HL-60/S4 treated with phorbol 12-myristate 13-acetate at 8.2 ng/mL for 4 days and 3 days (cell line): Measurements from ENCODE around the gene TRANK1.

Experiments used
- in situ Hi-C: fragments of 300-500 bp; cut with MboI; formaldehyde crosslinking; loops from 2 replicates; pipeline ENCODE4 v1.15.0; 2022; ENCODE audit warnings: low sequenced_read_pairs

Gene TRANK1

DNA sequence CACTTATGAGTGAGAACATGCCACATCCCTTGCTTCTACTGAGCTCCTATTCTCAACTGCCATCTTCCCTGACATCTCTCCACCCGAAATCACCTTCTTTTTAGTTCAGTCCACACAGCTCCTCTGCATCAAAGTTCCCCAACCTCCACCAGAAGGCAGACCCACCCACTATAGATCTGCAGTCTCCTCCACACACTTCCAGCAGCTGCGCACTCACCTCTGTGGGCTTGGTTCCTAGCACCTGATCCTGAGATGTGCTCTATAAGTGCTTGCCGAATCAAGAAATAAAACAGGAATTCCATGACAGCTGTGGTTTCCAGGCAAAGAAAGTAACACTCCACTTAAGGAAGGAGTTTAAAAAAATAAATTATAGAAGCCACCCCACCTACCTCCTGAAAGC is 85.4 kb downstream of the TRANK1 start:
- in situ Hi-C loops = no loop called here

DNA sequence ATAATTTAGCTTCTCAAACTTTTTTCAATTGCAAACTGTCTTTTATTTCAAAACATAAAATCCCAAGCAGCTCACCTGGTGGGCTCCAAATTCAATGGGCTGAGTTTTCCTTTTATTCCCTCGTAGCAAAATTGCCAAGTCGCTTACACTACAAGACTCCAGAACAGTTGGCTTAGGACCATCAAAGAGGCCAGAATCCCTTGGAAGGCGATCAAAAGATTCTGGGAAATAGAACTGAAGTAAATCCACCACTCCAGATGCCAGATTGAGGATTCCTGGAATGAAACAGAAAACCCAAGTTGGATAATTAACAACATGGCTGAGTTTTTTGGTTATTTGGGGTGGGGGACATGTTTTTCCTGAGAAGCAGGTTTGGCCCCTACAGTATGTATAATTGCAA is 92.8 kb downstream of the TRANK1 start:
- in situ Hi-C loops = no loop called here

DNA sequence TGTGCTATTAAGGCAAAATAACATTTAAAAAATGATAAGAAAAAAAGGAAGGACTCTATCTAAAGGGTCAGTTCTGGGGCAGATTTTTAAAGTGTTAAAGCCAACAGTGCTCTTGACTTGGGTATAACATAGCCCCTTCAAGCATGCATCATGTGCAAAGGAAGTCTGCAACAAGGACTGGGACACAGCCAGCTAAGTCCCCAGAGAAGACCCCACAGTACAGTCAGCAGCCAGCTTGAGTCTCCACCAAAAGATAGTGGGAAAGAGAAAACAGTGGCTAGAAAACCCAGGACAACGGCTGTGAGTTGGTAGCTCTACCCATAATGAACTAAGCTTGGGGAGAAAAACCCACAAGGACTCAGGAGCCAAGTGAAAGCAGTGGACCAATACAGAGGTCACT is 94.1 kb downstream of the TRANK1 start:
- in situ Hi-C loops = no loop called here

DNA sequence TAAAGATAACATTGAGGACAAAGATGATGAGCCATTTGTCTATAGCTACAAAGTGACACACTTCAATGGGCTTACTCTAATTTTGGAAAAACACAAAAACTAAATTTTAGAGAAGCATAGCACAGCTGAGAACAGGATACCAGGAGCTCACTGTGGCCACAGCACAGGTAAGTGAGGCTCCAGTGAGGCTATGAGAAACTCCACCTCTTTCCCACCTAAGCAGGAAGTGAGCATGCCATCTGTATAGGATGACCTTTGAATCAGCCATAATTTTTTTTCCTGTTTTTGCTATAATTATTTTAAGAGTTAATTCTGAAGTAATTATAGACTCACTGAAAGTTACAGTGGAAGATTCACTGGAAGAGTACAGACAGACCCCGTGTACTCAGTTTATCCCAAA is 98.4 kb downstream of the TRANK1 start:
- in situ Hi-C loops = no loop called here

DNA sequence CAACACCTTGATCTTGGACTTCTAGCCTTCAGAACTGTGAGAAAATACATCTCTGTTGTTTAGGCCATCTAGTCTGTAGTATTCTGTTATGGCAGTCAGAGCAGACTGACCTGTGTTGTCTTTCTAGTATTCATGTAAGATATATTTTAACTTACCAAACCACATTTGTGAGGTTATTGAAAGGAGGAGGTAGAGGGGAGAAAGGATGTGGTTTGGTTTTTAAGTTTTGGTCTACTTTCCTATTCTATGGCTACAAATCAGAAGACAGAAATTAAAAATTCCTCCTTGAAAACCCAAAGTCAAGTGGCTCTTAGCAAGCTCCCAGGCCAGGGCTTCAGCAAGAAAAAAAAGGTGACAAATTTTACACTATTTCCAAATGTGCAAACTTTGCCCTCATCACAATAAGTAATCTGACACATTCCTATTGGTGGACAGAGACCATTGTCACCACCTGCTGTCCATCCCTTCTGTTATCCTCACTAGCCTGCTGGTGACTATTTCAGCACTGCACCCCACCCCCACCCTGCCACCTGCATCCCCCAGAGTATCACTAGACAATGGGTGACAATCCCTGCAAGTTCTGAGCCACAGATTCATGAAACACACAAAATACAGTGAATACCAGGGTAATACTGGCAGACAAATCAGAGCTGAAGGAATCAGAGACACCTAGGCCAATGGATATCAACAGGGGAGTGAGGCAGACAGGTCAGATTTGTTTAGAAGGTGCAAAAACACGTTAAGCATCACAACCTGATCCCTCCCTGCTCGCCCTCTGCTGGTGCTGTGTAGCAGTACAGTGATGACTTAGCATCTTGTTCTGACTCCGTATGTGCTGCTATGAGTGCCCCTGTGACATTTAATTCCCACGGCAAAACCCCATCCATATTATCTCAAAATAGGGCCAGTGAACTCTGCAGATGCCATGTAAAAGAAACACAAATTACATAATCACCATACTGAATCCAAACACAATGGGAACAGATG is 101.5 kb downstream of the TRANK1 start:
- in situ Hi-C loops = no loop called here

DNA sequence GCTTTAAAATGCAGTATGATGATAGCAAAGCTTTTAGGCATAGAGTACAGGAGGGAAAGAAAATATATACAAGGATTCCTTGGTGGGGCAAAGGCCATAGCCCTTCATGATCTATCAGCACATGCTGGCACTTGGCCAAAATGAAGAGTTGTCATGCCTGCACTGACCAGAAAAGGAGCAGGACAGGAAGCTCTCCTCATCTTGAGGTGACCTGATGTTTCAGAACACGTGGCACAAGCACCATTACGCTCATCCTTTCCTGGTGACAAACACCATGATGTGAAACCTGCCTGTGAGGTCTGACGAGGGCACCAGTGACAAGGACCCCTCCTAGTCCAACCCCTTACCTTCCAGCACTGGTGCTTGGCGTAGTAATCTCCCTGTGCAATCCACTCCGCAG is 102.6 kb downstream of the TRANK1 start:
- in situ Hi-C loops = no loop called here

DNA sequence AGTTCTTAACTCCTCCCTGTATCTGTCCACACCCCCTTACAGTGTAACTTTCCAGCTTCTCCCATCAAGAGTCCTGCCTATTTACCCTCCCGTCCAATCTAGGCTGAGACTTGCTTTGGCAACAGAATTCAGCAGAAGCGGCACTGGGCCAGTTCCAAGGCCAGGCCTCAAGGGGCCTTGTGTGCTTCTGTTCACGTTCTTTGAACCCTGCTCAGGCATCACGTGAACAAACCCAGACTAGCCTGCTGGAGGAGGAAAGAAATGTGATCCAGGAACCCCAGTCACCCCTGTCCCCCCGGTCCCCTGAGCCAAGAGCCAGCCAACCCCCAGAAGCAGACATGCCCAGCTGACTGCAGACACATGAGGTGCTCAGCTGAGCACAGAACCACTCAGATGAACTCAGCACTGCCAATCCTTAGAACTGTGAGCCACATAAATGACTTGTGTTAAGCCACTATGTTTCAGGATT is 104.4 kb downstream of the TRANK1 start:
- in situ Hi-C loops = no loop called here

DNA sequence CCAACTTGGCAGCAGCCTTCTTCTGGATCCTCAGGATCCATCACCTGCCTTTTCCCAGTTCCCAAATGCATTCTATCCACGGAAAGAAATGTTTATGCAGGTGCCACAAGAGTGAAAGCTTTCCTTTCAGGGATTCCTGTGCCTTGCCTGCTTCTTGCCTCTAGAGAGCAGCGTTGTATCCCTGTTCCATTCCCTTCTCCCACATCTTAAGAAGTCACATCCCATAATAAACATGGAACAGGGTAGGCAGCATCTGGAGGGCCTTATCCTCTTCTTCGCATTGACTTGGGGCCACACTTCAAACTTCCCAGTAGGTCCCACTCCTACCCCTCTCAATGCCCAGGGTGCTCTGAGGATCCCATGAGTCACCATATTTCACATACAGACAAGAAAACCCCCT is 107.8 kb downstream of the TRANK1 start:
- in situ Hi-C loops = no loop called here

DNA sequence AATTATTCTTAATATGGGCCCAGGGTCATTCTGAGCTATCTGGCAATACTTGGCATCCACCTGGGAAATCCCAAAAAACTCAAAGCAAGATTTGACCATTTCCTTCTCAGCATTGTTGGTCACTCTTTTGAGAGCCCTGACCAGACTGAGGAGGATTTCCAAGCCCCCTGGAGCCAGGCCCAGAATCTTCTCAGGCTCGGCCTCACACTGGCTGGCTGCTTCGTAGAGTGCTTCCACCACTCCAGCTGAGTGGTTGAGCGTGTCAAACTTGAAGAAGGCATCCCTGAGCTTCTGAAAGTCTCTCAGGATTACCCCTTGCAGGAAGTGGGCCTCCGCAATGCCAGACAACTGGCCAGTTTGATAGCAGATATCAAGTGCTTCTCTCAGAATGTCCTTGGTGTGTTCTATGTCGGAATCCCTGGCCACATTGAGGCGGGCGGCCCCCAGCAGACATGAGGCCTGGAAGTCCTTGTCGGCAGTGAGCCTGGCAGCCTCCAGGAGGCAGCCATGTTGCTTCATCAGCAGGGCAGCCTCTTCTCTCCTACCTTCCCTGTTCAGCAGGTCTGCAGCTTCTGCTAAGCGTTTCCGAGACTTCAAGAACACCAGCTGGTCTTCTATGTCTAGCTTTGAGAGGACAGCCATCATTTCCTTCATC is 111.6 kb downstream of the TRANK1 start:
- in situ Hi-C loops = no loop called here

DNA sequence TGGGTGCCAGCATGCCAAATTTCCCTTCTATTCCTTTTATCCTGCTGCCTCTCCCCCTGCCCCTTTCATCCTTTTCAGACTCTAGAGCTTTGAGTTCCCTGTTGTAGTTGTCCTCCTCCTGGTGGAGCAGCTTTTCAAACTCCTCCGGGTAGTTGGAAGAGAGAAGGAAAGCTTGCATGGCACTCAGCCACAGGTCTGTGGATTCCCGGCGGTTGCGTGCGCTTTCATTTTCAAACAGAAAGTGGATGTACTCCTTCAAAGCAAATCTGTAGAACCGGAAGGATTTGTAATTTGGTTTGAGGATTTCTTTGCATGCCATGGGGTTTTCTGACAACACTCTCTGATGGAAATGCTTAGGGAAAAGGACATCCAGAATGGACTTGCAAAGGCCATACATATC is 112.4 kb downstream of the TRANK1 start:
- in situ Hi-C loops = no loop called here

DNA sequence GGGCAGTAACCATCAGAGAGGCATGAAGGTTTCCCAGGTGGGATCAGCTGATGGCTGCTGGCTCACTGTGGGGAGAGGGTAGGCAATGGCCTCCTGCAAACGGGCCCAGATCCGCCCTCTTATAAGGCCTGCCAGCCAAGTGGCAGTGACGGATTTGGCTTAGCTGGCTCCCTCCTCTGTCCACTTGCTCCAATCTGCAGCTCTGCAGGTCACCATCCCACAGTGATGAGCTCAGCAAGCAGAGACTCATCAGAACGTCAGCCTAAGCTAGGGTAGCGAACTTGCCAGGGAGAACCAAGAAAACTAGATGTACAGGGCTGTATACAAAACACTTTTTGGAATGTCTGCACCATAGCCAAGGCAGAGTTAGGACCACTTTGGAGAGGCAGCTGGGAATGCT is 117.7 kb downstream of the TRANK1 start:
- in situ Hi-C loops = no loop called here

DNA sequence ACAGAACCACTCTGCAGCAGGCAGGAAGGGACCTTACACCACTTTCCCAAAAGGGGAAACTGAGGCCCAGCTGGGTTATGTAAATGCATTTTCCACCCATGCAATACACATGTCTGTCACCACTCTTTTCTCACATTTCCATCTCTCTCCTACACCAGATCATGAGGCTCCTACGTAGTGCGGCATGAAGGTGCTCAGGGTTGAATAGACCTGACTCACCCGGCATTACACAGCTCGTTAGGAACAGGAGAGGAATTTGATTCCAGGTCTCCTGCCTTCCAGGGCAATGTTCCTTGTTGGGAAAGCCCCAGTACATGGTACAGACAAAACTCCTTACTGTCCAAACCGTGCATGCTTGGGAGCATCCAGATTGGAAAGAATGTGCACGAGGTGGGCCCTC is 118.6 kb downstream of the TRANK1 start:
- in situ Hi-C loops = no loop called here

DNA sequence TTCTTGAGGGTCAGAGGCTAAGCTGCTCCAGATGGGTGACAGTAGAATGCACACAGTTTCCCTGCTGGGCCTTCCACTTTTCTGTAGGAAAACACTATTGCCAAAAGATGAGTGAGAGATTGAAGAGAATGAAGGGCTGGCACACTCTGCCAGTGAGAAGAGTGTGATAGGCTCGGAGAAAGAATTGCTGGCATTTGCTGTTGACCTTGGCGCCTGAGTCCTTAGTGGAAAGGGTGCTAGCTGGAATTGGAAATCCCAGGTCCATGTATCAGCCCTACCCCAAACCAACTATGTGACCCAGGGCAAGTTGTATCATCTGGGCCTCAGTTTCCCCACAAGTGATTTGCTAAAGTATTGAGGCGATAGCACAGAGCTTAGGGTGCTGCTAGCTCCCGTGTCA is 120.4 kb downstream of the TRANK1 start:
- in situ Hi-C loops = no loop called here

DNA sequence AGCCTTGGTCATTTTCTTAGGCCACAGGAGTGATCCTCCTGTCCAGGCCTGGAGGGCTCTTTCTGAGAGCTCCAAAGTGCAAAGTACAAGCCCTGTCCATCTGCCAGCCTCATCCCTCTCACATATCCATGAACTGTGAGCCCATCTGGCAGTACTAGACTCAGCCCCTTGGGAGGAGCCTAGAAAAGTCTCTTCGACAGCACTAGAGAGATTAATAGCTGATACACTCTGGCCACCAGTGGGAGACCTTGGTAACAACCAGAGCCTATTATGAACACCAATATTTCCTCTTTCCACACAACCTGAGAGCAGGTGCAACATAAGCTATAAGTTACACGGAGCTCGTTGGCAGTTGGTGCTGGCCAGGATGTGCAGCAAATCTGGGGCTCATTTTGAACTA is 121.0 kb downstream of the TRANK1 start:
- in situ Hi-C loops = no loop called here

DNA sequence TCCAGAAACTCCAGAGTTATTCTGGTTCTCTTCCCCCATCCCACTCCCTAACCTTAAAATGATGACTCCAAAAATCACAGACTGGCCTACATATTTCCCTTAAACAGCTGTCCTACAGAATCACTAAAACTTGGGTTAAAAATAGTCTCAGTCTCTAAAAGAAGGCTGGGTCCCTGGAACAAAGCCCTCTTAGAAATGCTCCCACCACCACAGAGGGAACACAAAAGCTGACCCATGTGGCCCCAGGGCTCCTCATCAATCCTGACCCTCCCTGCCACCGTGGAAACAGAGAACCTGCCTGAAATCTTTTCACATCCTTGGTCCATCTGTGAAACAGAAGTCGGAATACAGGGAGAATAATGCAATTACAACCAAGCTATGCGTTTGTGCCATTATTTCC is 124.8 kb downstream of the TRANK1 start:
- in situ Hi-C loops = no loop called here

DNA sequence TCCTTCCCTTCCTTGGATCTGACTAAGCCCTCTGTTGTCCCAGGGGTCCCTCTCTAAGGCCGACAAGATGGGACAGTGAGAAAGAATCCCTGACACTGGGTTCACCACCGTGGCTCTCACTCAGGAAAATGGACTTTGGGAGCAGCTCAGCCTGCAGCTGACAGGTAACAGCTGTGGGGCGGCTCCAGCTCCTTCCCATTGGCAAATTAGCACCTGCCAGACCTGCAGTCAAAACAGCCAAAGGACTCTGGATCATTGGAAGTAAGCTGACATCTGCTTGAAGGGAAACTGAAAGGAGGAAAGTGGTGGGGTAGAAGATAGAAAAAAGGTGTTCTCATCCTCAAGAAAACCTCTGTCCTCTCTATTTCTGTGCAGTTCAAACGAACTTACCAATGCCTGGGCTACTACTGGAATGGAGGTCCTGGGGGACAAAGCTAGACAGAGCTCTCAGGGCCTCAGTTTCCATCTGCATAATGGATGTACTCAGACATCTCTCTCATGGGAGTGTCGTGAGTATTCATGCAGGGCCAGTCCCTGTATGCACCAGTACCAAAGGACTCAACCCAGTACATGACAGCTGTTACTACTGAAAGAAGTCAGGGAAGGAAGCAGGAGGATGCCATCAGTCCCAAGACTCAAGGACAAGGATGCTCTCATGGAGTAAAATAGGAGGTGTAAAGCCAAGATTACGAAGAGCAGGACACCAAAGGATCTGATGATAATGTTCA is 126.9 kb downstream of the TRANK1 start:
- in situ Hi-C loops = no loop called here

DNA sequence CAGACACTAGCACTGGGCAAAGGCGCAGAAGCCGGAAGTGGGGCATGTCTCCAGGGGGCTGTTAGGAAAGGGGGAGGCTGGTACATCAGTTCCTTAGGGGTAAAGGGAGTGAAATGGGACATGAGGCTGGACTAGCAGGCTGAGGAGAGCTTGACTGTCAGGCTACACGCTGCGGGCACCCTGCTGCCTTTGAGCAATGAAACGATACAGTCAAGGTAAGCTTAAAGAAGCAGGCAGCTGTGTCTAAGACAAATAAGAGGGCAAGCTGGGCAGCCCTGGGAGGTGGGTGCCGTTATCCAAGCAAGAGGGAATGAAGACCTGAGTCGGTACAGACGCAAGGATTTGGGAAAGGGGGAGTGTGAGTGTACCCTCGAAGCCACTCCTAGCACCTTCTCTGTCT is 129.5 kb downstream of the TRANK1 start:
- in situ Hi-C loops = no loop called here

DNA sequence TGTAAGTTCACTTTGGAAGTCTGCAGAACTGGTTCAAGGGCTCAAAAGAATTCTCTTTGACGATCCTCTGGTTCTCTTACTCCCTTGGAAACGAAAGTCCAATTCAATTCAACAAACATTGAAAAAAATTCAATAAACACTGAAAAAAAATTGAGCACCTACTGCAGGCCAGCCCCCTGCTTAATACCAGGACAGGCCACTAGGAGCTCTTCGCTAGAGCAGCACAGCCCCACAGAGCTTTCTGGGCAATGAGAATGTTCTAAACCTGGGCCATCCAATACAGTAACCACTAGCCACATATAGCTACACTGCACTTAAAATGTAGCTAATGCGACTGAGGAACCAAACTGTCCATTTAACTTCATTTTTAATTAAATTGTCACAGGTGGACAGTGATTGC is 130.1 kb downstream of the TRANK1 start:
- in situ Hi-C loops = no loop called here

DNA sequence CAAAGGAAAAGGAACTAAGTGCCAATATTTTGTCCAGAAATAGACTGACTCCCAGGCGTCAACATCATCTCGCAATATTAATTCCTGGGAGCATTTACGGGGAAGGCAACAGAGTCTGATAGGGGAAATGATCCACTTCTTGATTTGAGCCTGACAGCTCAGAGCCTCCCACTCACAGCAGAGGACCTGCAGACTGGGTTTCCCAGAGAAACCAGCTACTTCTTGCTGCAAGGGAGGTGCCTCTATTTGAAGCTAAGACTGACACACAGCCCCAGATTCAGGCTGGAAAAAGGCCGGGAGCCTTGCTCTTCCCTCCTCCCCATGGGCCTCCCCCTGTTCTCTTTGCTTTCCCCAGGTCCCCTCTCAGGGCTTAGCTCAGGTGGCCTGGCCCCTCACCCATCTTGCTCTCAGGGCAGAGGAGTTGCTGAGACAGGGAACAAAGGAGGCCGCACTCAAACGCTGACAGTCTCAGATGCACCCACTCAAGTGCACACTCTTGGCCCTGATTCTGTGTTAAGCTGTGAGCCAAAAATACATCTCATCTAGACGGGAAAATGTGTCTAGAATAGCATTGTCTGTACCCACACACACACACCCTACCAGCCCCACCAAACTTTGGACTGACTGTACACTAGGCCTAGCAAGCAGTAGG is 130.7 kb downstream of the TRANK1 start:
- in situ Hi-C loops = no loop called here

DNA sequence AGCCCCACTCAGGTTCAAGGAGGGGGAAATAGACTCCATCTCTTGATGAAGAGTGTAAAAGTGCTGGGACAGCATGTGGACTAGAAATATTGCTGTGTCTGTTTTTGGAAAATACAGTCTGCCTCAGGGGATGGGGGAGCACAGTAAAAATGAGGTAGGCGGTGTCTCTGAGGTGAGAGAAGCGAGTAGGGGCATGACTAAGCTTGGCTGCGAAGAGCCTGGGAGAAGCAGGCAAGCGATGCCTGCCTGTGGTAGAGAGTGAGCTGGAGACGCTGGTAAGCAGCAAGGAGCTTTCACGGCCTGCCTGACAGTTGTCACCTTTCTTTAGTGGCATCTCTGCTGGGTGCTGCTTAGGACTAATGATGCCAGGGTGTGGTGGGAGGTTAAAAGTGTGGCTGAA is 131.5 kb downstream of the TRANK1 start:
- in situ Hi-C loops = no loop called here

DNA sequence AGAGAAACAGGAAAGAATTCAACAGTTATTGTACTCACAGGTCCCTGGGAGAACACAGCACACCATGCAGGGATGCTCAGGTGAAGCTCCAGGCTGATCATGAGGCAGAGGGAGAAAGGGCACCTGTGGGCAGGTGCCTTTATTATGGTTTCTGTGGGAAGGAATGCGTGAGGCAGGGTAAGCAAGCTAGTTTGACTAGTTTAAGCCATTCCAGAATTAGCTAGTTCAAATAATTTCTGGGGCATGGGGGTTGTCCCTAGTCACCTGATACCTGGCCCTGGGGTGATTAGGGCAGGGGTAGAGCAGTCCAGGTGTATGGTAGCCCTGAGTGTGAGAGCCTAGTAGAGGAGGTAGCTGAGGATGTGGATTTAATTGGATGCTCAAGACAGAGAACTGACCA is 132.6 kb downstream of the TRANK1 start:
- in situ Hi-C loops = no loop called here
